Uterus (tissue), 4 donors: ENCODE measurements around the gene ZNF101. TPM values are rescaled to one million over a fixed set of nuclear protein-coding genes. Genes with fewer than 3 reads are reported as not detected.
A peak's percentile ranks its signal among the peaks of the same experiment; 100 is the strongest.

Experiments used
- DNase-seq, 2 donors: peaks; one replicate each; pipeline ENCODE4 v3.0.0-alpha.2; 2019 to 2020
- H3K27ac ChIP-seq, 2 donors: fragments of 200-600 bp; sonication (generic); 1 replicate in 1 of 2; 2 replicates in 1 of 2; pipeline ENCODE4 v1.5.1; 2016 to 2018
- H3K27me3 ChIP-seq, 2 donors: fragments of 200-600 bp; sonication (generic); one replicate each; pipeline ENCODE4 v1.5.1; 2018 to 2019; ENCODE audit warnings: control low read depth in 1 of 2
- H3K36me3 ChIP-seq, 2 donors: fragments of 200-600 bp; sonication (generic); one replicate each; pipeline ENCODE4 v1.5.1; 2019; ENCODE audit warnings: control low read depth in 1 of 2
- H3K4me1 ChIP-seq, 2 donors: fragments of 200-600 bp; sonication (generic); one replicate each; pipeline ENCODE4 v1.5.1; 2018 to 2019; ENCODE audit warnings: control low read depth in 1 of 2
- H3K4me3 ChIP-seq, 2 donors: fragments of 200-600 bp; sonication (generic); 1 replicate in 1 of 2; 2 replicates in 1 of 2; pipeline ENCODE4 v1.5.1; 2018 to 2019; ENCODE audit warnings: mild to moderate bottlenecking in 1 of 2
- H3K9me3 ChIP-seq, 2 donors: fragments of 200-600 bp; sonication (generic); one replicate each; pipeline ENCODE4 v1.5.1; 2019; ENCODE audit warnings: control low read depth in 1 of 2
- CTCF ChIP-seq, 4 experiments: fragments of 200-600 bp in 2 of 4; fragments of 450-650 bp in 2 of 4; sonication (generic) in 2 of 4; IDR thresholded peaks; one replicate each; pipeline ENCODE4 v1.5.1; 2016 to 2019; ENCODE audit warnings: antibody characterized with exemption in 4 of 4, mild to moderate bottlenecking in 2 of 4, moderate library complexity in 1 of 4
- POLR2A ChIP-seq, 2 donors: fragments of 450-650 bp; IDR thresholded peaks; one replicate each; pipeline ENCODE4 v1.6.1; 2016; ENCODE audit warnings: antibody characterized with exemption in 2 of 2, mild to moderate bottlenecking in 1 of 2, moderate library complexity in 1 of 2
- intact Hi-C: fragments of 100-400 bp; cut with DNase I; formaldehyde crosslinking; loops from one replicate; pipeline ENCODE4 v1.15.1; 2023; ENCODE audit warnings: low total_unique reads
- small RNA-seq: library from RNA; depleted of rRNA; stranded (forward); fragments of <200 nt; gene quantifications from one replicate; pipeline ENCODE3, GENCODE V24; 2016
- total RNA-seq, 4 donors: library from RNA; depleted of rRNA in 3 of 4; stranded (reverse); fragments of >200 nt in 3 of 4; gene quantifications; one replicate each; pipeline versions ENCODE4 v1.1.0 to v1.2.4, GENCODE V29; 2014 to 2023
- donor health status: DM: yes; HTN: yes; CAD: no.

The ZNF101 gene
- total RNA-seq, 4 donors from 2014 or later, result 1.5 to 12.3 (median 9.9) TPM

GRCh38 chr19:19721896-19722295, 53.3 kb downstream of the ZNF101 start:
- intact Hi-C loops, result no loop called here
- no peak overlapping the region for H3K4me3 ChIP-seq
- peaks cover 3 to 58% of the 10 kb centered on the region in 2 donors for H3K9me3 ChIP-seq
- DNase-seq, result no peak
- no peaks in the 10 kb centered on the region for H3K36me3 ChIP-seq
- H3K4me1 ChIP-seq, result no peaks in the 10 kb centered on the region
- no peak overlapping the region for H3K27ac ChIP-seq
- H3K27me3 ChIP-seq, result no peaks in the 10 kb centered on the region
- no peak for TF ChIP-seq CTCF (IDR thresholded peaks at IDR 0.05)
- no peak for TF ChIP-seq POLR2A (IDR thresholded peaks at IDR 0.05)

- TF ChIP-seq CTCF (IDR thresholded peaks at IDR 0.05) (no peak), POLR2A (IDR thresholded peaks at IDR 0.05) (peak; percentile 82 to 87)
- H3K4me3 ChIP-seq, result peak within 1 kb of the TSS; percentile 54 to 88
- DNase-seq, result peak; percentile 92 to 94
- peak within 1 kb of the TSS; percentile 36 to 77 for H3K27ac ChIP-seq
- no peaks in the 10 kb centered on the region for H3K36me3 ChIP-seq
- no peaks in the 10 kb centered on the region for H3K27me3 ChIP-seq
- intact Hi-C loops, result no loop called here
- H3K4me1 ChIP-seq, result no peaks in the 10 kb centered on the region
- H3K9me3 ChIP-seq, result peaks cover 0 to 26% of the 10 kb centered on the region in 2 donors
Observed at GRCh38 chr19:19732579-19733501, 64.2 kb downstream of the ZNF101 start, which contains the start of gene ZNF14. Gene ZNF14, minus strand, starts transcription at chr19:19733112. Its CDS starts 154 bp downstream, at chr19:19732958.

Small RNAs within 50 kb of the gene (small RNA-seq; reads per million reads assigned to genes)
- gene AC011458.2, result not detected

Other genes starting within 250 kb of the ZNF101 start
- 1 to 10 TPM in 2 of 4 donors, not detected in 2; 1.3 to 2.0 TPM for gene TSSK6, start 153.3 kb upstream of the ZNF101 start, total RNA-seq
- gene NDUFA13, start 152.6 kb upstream of the ZNF101 start, total RNA-seq, result 100 to 1,000 TPM in 1 of 4 donors, 10 to 100 TPM in 3; 28.6 to 204 (median 60.9) TPM
- gene YJEFN3, start 139.9 kb upstream of the ZNF101 start, total RNA-seq, result 1 to 10 TPM in 3 of 4 donors, not detected in 1; 1.5 to 6.8 (median 2.9) TPM
- gene CILP2, start 130.6 kb upstream of the ZNF101 start, total RNA-seq, result 1 to 10 TPM in 1 of 4 donors, under 1 TPM in 1, not detected in 2; 0.15 to 1.2 TPM
- gene PBX4, start 50.2 kb upstream of the ZNF101 start, total RNA-seq, result 1 to 10 TPM in 3 of 4 donors, not detected in 1; 1.3 to 2.8 (median 1.6) TPM
- 1 to 10 TPM in 2 of 4 donors, under 1 TPM in 1, not detected in 1; 0.59 to 5.5 (median 3.8) TPM for gene LPAR2, start 40.6 kb upstream of the ZNF101 start, total RNA-seq
- 10 to 100 TPM in 1 of 4 donors, 1 to 10 TPM in 3; 5.6 to 10.8 (median 8.2) TPM for gene GMIP, start 25.2 kb upstream of the ZNF101 start, total RNA-seq
- 100 to 1,000 TPM in 1 of 4 donors, 10 to 100 TPM in 3; 17.4 to 130 (median 56.9) TPM for gene ATP13A1, start 5.2 kb upstream of the ZNF101 start, total RNA-seq
- gene ZNF14, start 64.3 kb downstream of the ZNF101 start, total RNA-seq, result 10 to 100 TPM in 3 of 4 donors, 1 to 10 TPM in 1; 5.6 to 29.1 (median 20.4) TPM
- 10 to 100 TPM; 18.7 to 90.3 (median 44.9) TPM for gene ZNF506, start 152.9 kb downstream of the ZNF101 start, total RNA-seq
- 10 to 100 TPM; 10.1 to 24.7 (median 19.0) TPM for gene ZNF253, start 197.0 kb downstream of the ZNF101 start, total RNA-seq
- gene ZNF93, start 232.1 kb downstream of the ZNF101 start, total RNA-seq, result 10 to 100 TPM in 1 of 4 donors, 1 to 10 TPM in 2, under 1 TPM in 1; 0.29 to 29.6 (median 8.6) TPM